Activated naive CD4-positive, alpha-beta T cell treated with anti-CD3 and anti-CD28 coated beads, Interleukin-2, amount 50 U/mL, for 24 hours (primary cell): Measurements from ENCODE around the gene GCAT.

Experiments
- H3K27ac Mint-ChIP-seq: one replicate; pipeline ENCODE4 v1.8.0; 2021; ENCODE audit warnings: mild to moderate bottlenecking, mixed read lengths
- H3K27me3 Mint-ChIP-seq: one replicate; pipeline ENCODE4 v1.8.0; 2021; ENCODE audit warnings: mixed read lengths
- H3K36me3 Mint-ChIP-seq: one replicate; pipeline ENCODE4 v1.8.0; 2021; ENCODE audit warnings: mixed read lengths
- H3K4me1 Mint-ChIP-seq: one replicate; pipeline ENCODE4 v1.8.0; 2021; ENCODE audit warnings: mixed read lengths
- H3K4me3 Mint-ChIP-seq: one replicate; pipeline ENCODE4 v1.8.0; 2021; ENCODE audit warnings: mild to moderate bottlenecking, mixed read lengths
- H3K9me3 Mint-ChIP-seq: one replicate; pipeline ENCODE4 v1.8.0; 2021; ENCODE audit warnings: mixed read lengths

GCAT gene

GRCh38 chr22:37802310-37803194, 5.2 kb upstream of the GCAT start:
- Mint-ChIP-seq H3K9me3 (no peaks in the 10 kb centered on the region), H3K27me3 (peaks cover 15% of the 10 kb centered on the region), H3K4me1 (peaks cover 25% of the 10 kb centered on the region), H3K36me3 (no peaks in the 10 kb centered on the region), H3K27ac (no peak overlapping the region), H3K4me3 (peak overlapping the region; percentile 82)

GRCh38 chr22:37803195-37803638, 4.5 kb upstream of the GCAT start:
- no peaks in the 10 kb centered on the region for H3K36me3 Mint-ChIP-seq
- H3K27ac Mint-ChIP-seq: no peak overlapping the region
- no peaks in the 10 kb centered on the region for H3K9me3 Mint-ChIP-seq
- peaks cover 16% of the 10 kb centered on the region for H3K27me3 Mint-ChIP-seq
- H3K4me3 Mint-ChIP-seq: peak overlapping the region; percentile 77
- peaks cover 28% of the 10 kb centered on the region for H3K4me1 Mint-ChIP-seq

GRCh38 chr22:37803639-37804351, 3.9 kb upstream of the GCAT start:
- Mint-ChIP-seq H3K4me3 (peak overlapping the region; percentile 73), H3K4me1 (peaks cover 33% of the 10 kb centered on the region), H3K27me3 (peaks cover 17% of the 10 kb centered on the region), H3K9me3 (no peaks in the 10 kb centered on the region), H3K27ac (no peak overlapping the region), H3K36me3 (no peaks in the 10 kb centered on the region)

- H3K36me3 Mint-ChIP-seq: no peaks in the 10 kb centered on the region
- H3K4me3 Mint-ChIP-seq: peak overlapping the region; percentile 73
- H3K27me3 Mint-ChIP-seq: peaks cover 17% of the 10 kb centered on the region
- peaks cover 33% of the 10 kb centered on the region for H3K4me1 Mint-ChIP-seq
- no peak overlapping the region for H3K27ac Mint-ChIP-seq
- H3K9me3 Mint-ChIP-seq: no peaks in the 10 kb centered on the region
These were observed 3.3 kb upstream of the GCAT start for GRCh38 chr22:37804352-37804880.

DNA sequence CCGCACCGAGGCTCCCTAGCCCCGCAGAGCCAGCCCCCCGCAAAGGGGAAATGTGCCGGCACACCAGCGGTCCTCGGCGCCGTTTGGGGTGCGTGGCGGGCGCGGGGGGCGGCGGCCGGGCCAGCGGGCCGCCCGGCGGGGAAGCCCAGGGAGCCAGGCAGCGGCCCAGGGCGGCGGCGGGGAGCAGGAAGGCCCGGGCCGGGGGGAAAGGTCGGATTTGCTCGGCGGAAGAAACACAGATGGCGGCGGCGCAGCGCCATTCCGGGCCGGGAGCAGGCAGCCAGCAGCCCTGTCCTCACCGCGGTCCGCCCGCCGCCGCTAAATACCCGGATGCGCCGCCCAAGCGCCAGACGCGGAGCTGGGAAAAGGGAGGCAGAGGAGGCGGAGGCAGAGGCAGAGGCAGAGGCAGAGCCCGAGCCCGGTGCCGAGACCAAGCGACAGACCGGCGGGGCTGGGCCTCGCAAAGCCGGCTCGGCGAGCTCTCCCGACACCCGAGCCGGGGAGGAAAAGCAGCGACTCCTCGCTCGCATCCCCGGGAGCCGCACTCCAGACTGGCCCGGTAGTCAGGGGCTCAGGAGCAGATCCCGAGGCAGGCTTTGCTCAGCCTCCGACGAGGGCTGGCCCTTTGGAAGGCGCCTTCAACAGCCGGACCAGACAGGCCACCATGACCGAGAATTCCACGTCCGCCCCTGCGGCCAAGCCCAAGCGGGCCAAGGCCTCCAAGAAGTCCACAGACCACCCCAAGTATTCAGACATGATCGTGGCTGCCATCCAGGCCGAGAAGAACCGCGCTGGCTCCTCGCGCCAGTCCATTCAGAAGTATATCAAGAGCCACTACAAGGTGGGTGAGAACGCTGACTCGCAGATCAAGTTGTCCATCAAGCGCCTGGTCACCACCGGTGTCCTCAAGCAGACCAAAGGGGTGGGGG, 2.6 kb upstream of the GCAT start:
- peak overlapping the region; percentile 12 for H3K27ac Mint-ChIP-seq
- peak overlapping the region; percentile 73 for H3K4me3 Mint-ChIP-seq
- no peaks in the 10 kb centered on the region for H3K9me3 Mint-ChIP-seq
- H3K27me3 Mint-ChIP-seq: peaks cover 19% of the 10 kb centered on the region
- H3K4me1 Mint-ChIP-seq: peaks cover 33% of the 10 kb centered on the region
- H3K36me3 Mint-ChIP-seq: no peaks in the 10 kb centered on the region

DNA sequence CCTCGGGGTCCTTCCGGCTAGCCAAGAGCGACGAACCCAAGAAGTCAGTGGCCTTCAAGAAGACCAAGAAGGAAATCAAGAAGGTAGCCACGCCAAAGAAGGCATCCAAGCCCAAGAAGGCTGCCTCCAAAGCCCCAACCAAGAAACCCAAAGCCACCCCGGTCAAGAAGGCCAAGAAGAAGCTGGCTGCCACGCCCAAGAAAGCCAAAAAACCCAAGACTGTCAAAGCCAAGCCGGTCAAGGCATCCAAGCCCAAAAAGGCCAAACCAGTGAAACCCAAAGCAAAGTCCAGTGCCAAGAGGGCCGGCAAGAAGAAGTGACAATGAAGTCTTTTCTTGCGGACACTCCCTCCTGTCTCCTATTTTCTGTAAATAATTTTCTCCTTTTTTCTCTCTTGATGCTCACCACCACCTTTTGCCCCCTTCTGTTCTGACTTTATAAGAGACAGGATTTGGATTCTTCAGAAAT, 1.9 kb upstream of the GCAT start:
- H3K27ac Mint-ChIP-seq: peak overlapping the region; percentile 81
- H3K9me3 Mint-ChIP-seq: no peaks in the 10 kb centered on the region

DNA sequence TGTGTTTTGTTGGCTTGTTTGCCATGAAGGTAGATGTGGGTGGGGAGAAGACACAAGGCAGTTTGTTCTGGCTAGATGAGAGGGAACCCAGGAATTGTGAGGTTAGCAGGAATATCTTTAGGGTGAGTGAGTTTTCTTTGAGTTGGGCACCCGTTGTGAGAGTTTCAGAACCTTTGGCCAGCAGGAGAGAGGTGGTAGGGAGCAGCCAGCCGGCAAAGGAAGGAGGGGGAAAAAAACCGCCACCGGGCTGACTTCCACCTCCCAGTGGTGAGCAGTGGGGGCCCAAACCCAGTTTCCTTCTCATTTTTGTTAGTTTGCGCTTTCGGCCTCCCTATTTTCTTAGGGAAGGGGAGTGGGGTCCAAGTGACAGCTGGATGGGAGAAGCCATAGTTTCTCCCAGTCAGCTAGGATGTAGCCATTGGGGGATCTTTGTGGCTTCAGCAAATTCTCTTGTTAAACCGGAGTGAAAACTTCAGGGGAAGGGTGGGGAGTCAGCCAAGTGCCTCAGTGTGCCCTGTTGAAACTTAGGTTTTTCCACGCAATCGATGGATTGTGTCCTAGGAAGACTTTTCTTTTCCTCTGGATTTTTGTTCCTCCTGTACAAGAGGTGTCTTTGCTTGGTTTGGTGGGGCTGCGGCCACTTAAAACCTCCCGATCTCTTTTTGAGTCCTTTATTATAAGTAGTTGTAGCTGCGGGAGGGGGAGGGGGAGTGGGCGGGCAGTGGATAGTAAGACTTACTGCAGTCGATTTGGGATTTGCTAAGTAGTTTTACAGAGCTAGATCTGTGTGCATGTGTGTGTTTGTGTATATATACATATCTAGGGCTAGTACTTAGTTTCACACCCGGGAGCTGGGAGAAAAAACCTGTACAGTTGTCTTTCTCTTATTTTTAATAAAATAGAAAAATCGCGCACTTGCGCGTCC, 1.1 kb upstream of the GCAT start:
- peaks cover 33% of the 10 kb centered on the region for H3K4me1 Mint-ChIP-seq
- H3K27me3 Mint-ChIP-seq: peaks cover 19% of the 10 kb centered on the region
- H3K27ac Mint-ChIP-seq: no peak overlapping the region

More for the DNA sequence above, 1.9 kb upstream of the GCAT start:
- Mint-ChIP-seq H3K4me1 (peaks cover 33% of the 10 kb centered on the region), H3K36me3 (no peaks in the 10 kb centered on the region), H3K4me3 (peak overlapping the region; percentile 73), H3K27me3 (peaks cover 19% of the 10 kb centered on the region)

GRCh38 chr22:37808294-37808657, 542 bp downstream of the GCAT start:
- Mint-ChIP-seq H3K36me3 (no peaks in the 10 kb centered on the region), H3K27ac (no peak overlapping the region), H3K4me3 (peak overlapping the region; percentile 73), H3K9me3 (no peaks in the 10 kb centered on the region), H3K27me3 (peaks cover 17% of the 10 kb centered on the region), H3K4me1 (peaks cover 26% of the 10 kb centered on the region)

More for the DNA sequence above, 1.1 kb upstream of the GCAT start:
- Mint-ChIP-seq H3K9me3 (no peaks in the 10 kb centered on the region), H3K4me3 (peak overlapping the region; percentile 73), H3K36me3 (no peaks in the 10 kb centered on the region)

DNA sequence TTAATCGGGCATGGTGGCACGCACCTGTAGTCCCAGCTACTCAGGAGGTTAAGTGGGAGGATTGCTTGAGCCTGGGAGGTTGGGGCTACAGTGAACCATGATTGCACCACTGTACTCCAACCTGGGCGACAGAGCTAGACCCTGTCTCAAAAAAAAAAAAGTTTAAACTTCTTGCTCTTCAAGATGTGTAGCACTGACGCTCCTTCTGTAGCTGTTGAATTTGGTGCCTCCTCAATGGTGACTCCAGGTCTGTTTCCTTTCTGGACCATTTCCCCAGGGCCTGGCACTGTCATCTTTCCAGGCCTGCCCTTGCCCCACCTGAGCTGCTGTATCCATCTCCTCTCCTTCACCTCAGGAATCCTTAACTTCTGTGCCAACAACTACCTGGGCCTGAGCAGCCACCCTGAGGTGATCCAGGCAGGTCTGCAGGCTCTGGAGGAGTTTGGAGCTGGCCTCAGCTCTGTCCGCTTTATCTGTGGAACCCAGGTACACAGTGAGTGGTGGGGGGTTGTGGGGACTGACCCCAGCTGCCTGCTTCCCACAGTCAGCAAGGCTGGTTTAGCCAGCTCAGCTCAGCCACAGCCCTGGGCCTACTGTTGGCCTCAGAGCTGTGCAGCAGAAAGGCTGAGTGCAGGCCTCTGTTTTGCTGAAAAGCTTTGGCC, 2.1 kb downstream of the GCAT start:
- Mint-ChIP-seq H3K27ac (no peak overlapping the region), H3K4me1 (peaks cover 25% of the 10 kb centered on the region), H3K9me3 (no peaks in the 10 kb centered on the region), H3K27me3 (peaks cover 12% of the 10 kb centered on the region), H3K36me3 (no peaks in the 10 kb centered on the region), H3K4me3 (peak overlapping the region; percentile 51)

GRCh38 chr22:37811867-37812266, 4.1 kb downstream of the GCAT start:
- Mint-ChIP-seq H3K36me3 (no peaks in the 10 kb centered on the region), H3K27me3 (peaks cover 6% of the 10 kb centered on the region), H3K27ac (no peak overlapping the region), H3K4me1 (peaks cover 15% of the 10 kb centered on the region), H3K9me3 (no peaks in the 10 kb centered on the region), H3K4me3 (no peak overlapping the region)

- peaks cover 11% of the 10 kb centered on the region for H3K4me1 Mint-ChIP-seq
- peaks cover 9% of the 10 kb centered on the region for H3K27me3 Mint-ChIP-seq
- H3K27ac Mint-ChIP-seq: peak overlapping the region; percentile 30
- H3K4me3 Mint-ChIP-seq: no peak overlapping the region
- no peaks in the 10 kb centered on the region for H3K9me3 Mint-ChIP-seq
- H3K36me3 Mint-ChIP-seq: peaks cover 2% of the 10 kb centered on the region
These were observed 5.3 kb downstream of the GCAT start for GRCh38 chr22:37812869-37813678.

DNA sequence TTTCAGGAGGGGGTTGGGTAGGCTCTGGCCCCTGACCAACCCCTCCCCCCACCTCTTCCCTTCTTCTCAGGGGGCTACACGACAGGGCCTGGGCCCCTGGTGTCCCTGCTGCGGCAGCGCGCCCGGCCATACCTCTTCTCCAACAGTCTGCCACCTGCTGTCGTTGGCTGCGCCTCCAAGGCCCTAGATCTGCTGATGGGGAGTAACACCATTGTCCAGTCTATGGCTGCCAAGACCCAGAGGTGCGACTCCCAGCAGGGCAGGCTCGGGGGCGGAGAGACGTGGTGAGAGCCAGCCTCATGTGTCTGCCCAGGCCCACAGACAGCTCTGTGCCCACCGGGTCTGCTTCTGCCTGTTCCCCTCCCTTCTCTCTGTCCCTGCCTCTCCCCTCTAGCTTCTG, 7.9 kb downstream of the GCAT start:
- Mint-ChIP-seq H3K27ac (no peak overlapping the region), H3K36me3 (peaks cover 2% of the 10 kb centered on the region), H3K4me1 (peaks cover 12% of the 10 kb centered on the region), H3K4me3 (no peak overlapping the region), H3K27me3 (peaks cover 6% of the 10 kb centered on the region), H3K9me3 (no peaks in the 10 kb centered on the region)

GRCh38 chr22:37816543-37817180, 8.9 kb downstream of the GCAT start:
- Mint-ChIP-seq H3K27me3 (peaks cover 6% of the 10 kb centered on the region), H3K9me3 (no peaks in the 10 kb centered on the region), H3K36me3 (peaks cover 2% of the 10 kb centered on the region), H3K4me3 (no peak overlapping the region), H3K27ac (no peak overlapping the region), H3K4me1 (peaks cover 12% of the 10 kb centered on the region)
